ENCODE measurements around the gene HBZ. TPM values are rescaled to one million over a fixed set of nuclear protein-coding genes. Genes with fewer than 3 reads are reported as not detected.
A peak's percentile ranks its signal among the peaks of the same experiment; 100 is the strongest.
"Not testable (repeated sequence)": the region's sequence is repeated elsewhere in the genome, so short reads cannot be mapped to it uniquely, and the experiment has no call there.

The HBZ gene
- total RNA-seq, 1 experiment from 2014 or later, result not detected

GRCh38 chr16:179211-180092 is 27.0 kb downstream of the HBZ start:
- no peak for DNase-seq (ENCODE audit: low read depth)

- no peak for DNase-seq (ENCODE audit: low read depth)
These were observed 27.7 kb downstream of the HBZ start, which contains the start of gene HBQ1 for GRCh38 chr16:180101-180675. Gene HBQ1, plus strand, starts transcription at chr16:180459. Its CDS starts 28 bp downstream, at chr16:180487.

- peak; percentile 62 for DNase-seq (ENCODE audit: low read depth)
These were observed 28.5 kb downstream of the HBZ start for GRCh38 chr16:180681-181564.

GRCh38 chr16:181565-182021 is 29.1 kb downstream of the HBZ start:
- DNase-seq (ENCODE audit: low read depth), result no peak

- DNase-seq (ENCODE audit: low read depth), result no peak
These were observed 30.6 kb downstream of the HBZ start for GRCh38 chr16:183005-183404.

- no peak for DNase-seq (ENCODE audit: low read depth)
These were observed 32.8 kb downstream of the HBZ start for GRCh38 chr16:185213-185612.

- DNase-seq (ENCODE audit: low read depth), result no peak
These were observed 33.2 kb downstream of the HBZ start for GRCh38 chr16:185691-186090.

- no peak for DNase-seq (ENCODE audit: low read depth)
These were observed 34.9 kb downstream of the HBZ start for GRCh38 chr16:187330-187729.

GRCh38 chr16:188674-189073 is 36.2 kb downstream of the HBZ start:
- no peak for DNase-seq (ENCODE audit: low read depth)

GRCh38 chr16:189604-190186 is 37.3 kb downstream of the HBZ start:
- DNase-seq (ENCODE audit: low read depth), result no peak

- DNase-seq (ENCODE audit: low read depth), result no peak
These were observed 39.4 kb downstream of the HBZ start for GRCh38 chr16:191831-192230.

GRCh38 chr16:192686-193085 is 40.2 kb downstream of the HBZ start:
- no peak for DNase-seq (ENCODE audit: low read depth)

- no peak for DNase-seq (ENCODE audit: low read depth)
These were observed 41.0 kb downstream of the HBZ start for GRCh38 chr16:193441-193840.

- DNase-seq (ENCODE audit: low read depth), result no peak
These were observed 42.1 kb downstream of the HBZ start for GRCh38 chr16:194516-194915.

- DNase-seq (ENCODE audit: low read depth), result peak; percentile 82
These were observed 47.9 kb downstream of the HBZ start for GRCh38 chr16:200388-200787.

- no peak for DNase-seq (ENCODE audit: low read depth)
These were observed 50.8 kb downstream of the HBZ start for GRCh38 chr16:203246-203645.

GRCh38 chr16:204046-204445 is 51.6 kb downstream of the HBZ start:
- DNase-seq (ENCODE audit: low read depth), result not testable (repeated sequence)

Data from M059J (cell line).